BLaER1 treated with 17β-estradiol and CSF1 and Interleukin-3, amounts not matched to agents 10 nM and 100 nM (cell line): ENCODE data around the gene C14orf132.

Experiments
- H3K27ac ChIP-seq, 11 experiments: shearing (Covaris generic); formaldehyde crosslinking; 2 replicates each; pipeline ENCODE4 v1.8.1; 2022
- H3K27me3 ChIP-seq, 11 experiments: shearing (Covaris generic); formaldehyde crosslinking; 2 replicates each; pipeline ENCODE4 v1.8.1; 2022
- H3K36me3 ChIP-seq, 11 experiments: shearing (Covaris generic); formaldehyde crosslinking; 2 replicates each; pipeline ENCODE4 v1.8.1; 2022
- H3K4me1 ChIP-seq, 10 experiments: shearing (Covaris generic); formaldehyde crosslinking; 2 replicates each; pipeline ENCODE4 v1.8.1; 2022
- H3K4me2 ChIP-seq, 11 experiments: shearing (Covaris generic); formaldehyde crosslinking; 2 replicates each; pipeline ENCODE4 v1.8.1; 2022
- H3K4me3 ChIP-seq, 10 experiments: shearing (Covaris generic); formaldehyde crosslinking; 2 replicates each; pipeline ENCODE4 v1.8.1; 2022
- H3K9ac ChIP-seq, 11 experiments: shearing (Covaris generic); formaldehyde crosslinking; 2 replicates each; pipeline ENCODE4 v1.8.1; 2022
- H3K9me3 ChIP-seq, 11 experiments: shearing (Covaris generic); formaldehyde crosslinking; replicated peaks in 1 of 11; 2 replicates each; pipeline ENCODE4 v1.8.1; 2022
- H4K20me1 ChIP-seq, 11 experiments: shearing (Covaris generic); formaldehyde crosslinking; 2 replicates each; pipeline ENCODE4 v1.8.1; 2022
- Cebpa-rat ChIP-seq, 11 experiments: shearing (Covaris generic); IDR thresholded peaks; 2 replicates each; pipeline ENCODE4 v1.8.1; 2022

The C14orf132 gene

DNA sequence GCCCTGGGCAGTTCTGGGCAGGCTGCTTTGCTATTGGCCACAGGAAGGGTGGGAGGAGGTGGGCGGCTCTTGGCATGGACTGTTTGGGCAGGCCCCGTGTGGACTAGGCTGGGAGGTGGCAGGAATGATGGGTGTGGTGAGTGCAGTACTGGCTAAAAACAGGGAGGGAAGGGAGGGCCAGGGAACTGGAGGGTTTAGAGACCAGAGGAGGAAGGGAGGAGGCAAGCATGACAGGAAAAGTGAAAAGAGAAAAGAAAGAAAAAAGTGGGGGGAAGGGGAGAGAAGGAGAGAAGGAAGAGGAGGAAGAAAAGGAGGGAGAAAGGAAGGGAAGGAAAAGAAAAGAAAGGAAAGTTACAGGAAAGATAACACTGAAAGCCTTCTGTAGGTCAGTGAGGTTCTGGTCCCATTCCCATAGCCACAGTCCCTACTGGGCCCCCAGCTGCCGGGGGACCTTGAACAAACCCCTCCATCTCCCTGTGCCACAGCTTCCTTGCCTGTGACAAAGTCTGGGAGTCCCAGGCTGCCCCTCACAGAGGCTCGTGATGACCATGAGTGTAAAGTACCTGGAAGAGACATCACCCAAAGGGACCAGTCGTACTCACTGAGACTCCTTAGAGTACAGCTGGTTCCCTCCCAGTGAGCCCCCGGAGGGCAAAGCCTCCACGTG is 1.1 kb upstream of the C14orf132 start:
- peaks cover 0 to 12% (median 6%) of the 10 kb centered on the region in 11 experiments; a peak in 7 of 22 replicates for H3K27me3 ChIP-seq
- H3K4me2 ChIP-seq, result peak overlapping the region; percentile 79 to 97 (median 95)
- peak overlapping the region in 3 of 10 experiments; percentile 94 to 99 (median 95); a peak in 4 of 20 replicates for H3K4me3 ChIP-seq

DNA sequence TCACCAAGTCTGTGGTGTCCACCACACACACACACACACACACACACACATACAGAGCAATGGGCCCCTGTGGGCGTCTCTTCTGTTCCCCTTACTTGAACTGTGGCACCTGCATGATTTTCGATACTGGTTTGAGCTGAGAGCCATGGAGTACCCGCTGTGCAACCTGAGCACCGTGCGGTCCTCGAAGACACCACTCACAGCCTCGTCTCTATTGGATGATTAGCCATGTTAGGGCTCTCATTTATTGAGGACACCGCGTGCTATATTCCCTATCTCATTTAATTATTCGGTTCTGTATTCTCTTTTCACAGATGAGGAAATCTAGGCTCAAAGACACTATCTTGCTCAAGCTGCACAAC is 623 bp upstream of the C14orf132 start:
- H3K9ac ChIP-seq, result peak overlapping the region in 8 of 11 experiments; percentile 9 to 96 (median 77); a peak in 12 of 22 replicates

More for the DNA sequence above, 1.1 kb upstream of the C14orf132 start:
- H3K9me3 ChIP-seq, result no peaks in the 10 kb centered on the region; a peak in 1 of 22 replicates
- no peak overlapping the region for H3K27ac ChIP-seq
- peaks cover 0 to 12% (median 0%) of the 10 kb centered on the region in 11 experiments; a peak in 8 of 22 replicates for H4K20me1 ChIP-seq
- no peak for TF ChIP-seq Cebpa-rat (IDR thresholded peaks at IDR 0.05)
- peaks cover 0 to 8% (median 3%) of the 10 kb centered on the region in 11 experiments; a peak in 4 of 22 replicates for H3K36me3 ChIP-seq
- peaks cover 23 to 48% (median 34%) of the 10 kb centered on the region in 10 experiments for H3K4me1 ChIP-seq
- H3K9ac ChIP-seq, result no peak overlapping the region

DNA sequence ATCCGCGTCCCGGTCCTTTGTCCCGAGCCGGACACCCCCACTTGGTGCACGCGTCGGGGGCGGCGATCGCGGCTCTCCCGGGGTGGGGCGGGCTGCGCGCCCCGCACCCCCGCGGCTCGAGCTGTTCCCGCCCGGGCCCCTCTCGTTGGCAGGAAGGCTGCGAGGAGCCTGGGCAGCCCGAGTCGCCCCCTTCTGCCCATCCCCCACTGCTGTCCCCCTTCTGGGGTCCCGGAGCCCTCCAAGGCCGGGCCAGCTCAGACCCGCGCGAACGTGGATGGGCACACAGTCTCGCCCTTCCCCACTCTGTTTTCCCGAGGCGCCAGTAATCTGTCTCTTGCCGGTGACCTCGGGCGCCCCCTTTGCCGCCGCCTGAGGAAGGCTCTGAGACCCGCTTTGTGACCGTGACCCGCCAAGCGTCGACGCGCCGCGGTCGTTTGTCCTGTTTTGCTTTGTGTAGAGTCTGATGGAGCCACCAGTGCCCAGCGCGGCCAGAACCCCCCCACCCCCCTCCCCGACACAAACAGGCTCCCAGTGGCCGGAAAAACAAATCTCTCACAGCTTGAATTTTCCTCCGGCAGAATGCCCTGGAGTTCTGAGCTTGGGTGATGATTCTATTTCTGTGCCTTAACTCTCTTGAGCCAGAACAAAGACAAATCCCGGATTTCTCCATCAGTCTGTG is 610 bp downstream of the C14orf132 start:
- TF ChIP-seq Cebpa-rat (IDR thresholded peaks at IDR 0.05), result no peak
- H3K36me3 ChIP-seq, result peaks cover 0 to 23% (median 7%) of the 10 kb centered on the region in 11 experiments; a peak in 6 of 22 replicates
- H3K4me1 ChIP-seq, result peaks cover 23 to 48% (median 34%) of the 10 kb centered on the region in 10 experiments
- peaks cover 0 to 12% (median 6%) of the 10 kb centered on the region in 11 experiments; a peak in 7 of 22 replicates for H3K27me3 ChIP-seq
- H3K4me3 ChIP-seq, result peak overlapping the region; percentile 88 to 99 (median 94)
- peak overlapping the region; percentile 92 to 97 (median 95) for H3K4me2 ChIP-seq
- no peaks in the 10 kb centered on the region; a peak in 2 of 22 replicates for H3K9me3 ChIP-seq
- peaks cover 0 to 12% (median 4%) of the 10 kb centered on the region in 11 experiments; a peak in 8 of 22 replicates for H4K20me1 ChIP-seq
- H3K9ac ChIP-seq, result peak overlapping the region; percentile 86 to 96 (median 91)
- peak overlapping the region; percentile 41 to 88 (median 86); a peak in 21 of 22 replicates for H3K27ac ChIP-seq

More for the DNA sequence above, 623 bp upstream of the C14orf132 start:
- Histone ChIP-seq H3K4me2 (peak overlapping the region; percentile 79 to 97 (median 95)), H3K27ac (no peak overlapping the region), H3K4me1 (peaks cover 23 to 48% (median 34%) of the 10 kb centered on the region in 10 experiments), H3K9me3 (no peaks in the 10 kb centered on the region; a peak in 1 of 22 replicates), H3K4me3 (peak overlapping the region; percentile 88 to 99 (median 94)), H4K20me1 (peaks cover 0 to 12% (median 0%) of the 10 kb centered on the region in 11 experiments; a peak in 8 of 22 replicates), H3K27me3 (peaks cover 0 to 12% (median 6%) of the 10 kb centered on the region in 11 experiments; a peak in 7 of 22 replicates), H3K36me3 (peaks cover 0 to 10% (median 4%) of the 10 kb centered on the region in 11 experiments; a peak in 4 of 22 replicates)
- TF ChIP-seq Cebpa-rat (IDR thresholded peaks at IDR 0.05), result no peak

DNA sequence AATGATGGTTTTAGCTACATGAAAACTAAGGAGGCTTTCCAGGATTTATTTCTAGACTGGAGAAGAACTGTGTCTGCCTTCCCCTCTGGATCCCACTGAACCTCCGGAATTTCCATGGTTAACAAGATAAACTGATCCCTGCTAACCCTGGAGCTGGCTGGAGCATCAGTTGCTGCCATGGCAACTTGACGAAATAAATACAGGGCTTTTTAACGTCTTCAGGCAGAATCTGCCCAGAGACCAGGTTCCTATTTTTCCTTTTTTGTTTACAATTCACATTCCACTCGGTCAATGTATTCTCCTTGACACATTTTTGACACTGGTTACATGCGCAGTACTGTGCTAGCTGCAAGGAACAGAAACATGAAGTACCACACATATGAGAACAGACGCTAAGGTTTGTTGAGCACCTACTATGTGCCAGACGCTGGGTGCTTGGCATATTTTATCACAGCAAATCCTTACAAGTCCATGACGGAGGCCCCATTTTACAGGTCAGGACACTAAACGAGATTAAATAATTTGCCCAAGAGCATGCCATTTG is 1.7 kb downstream of the C14orf132 start:
- Histone ChIP-seq H3K36me3 (peaks cover 0 to 29% (median 11%) of the 10 kb centered on the region in 11 experiments; a peak in 6 of 22 replicates), H3K4me1 (peaks cover 23 to 54% (median 35%) of the 10 kb centered on the region in 10 experiments), H3K27ac (peak overlapping the region in 2 of 11 experiments; percentile 85 to 88; a peak in 3 of 22 replicates), H3K9me3 (peaks cover 0 to 5% (median 0%) of the 10 kb centered on the region in 11 experiments; a peak in 3 of 22 replicates), H3K4me3 (peak overlapping the region in 8 of 10 experiments; percentile 88 to 99 (median 94); a peak in 13 of 20 replicates), H3K27me3 (peaks cover 0 to 12% (median 6%) of the 10 kb centered on the region in 11 experiments; a peak in 7 of 22 replicates), H3K9ac (peak overlapping the region in 8 of 11 experiments; percentile 86 to 96 (median 92); a peak in 12 of 22 replicates), H4K20me1 (peaks cover 0 to 20% (median 9%) of the 10 kb centered on the region in 11 experiments; a peak in 9 of 22 replicates), H3K4me2 (peak overlapping the region; percentile 92 to 97 (median 95))
- TF ChIP-seq Cebpa-rat (IDR thresholded peaks at IDR 0.05), result no peak

DNA sequence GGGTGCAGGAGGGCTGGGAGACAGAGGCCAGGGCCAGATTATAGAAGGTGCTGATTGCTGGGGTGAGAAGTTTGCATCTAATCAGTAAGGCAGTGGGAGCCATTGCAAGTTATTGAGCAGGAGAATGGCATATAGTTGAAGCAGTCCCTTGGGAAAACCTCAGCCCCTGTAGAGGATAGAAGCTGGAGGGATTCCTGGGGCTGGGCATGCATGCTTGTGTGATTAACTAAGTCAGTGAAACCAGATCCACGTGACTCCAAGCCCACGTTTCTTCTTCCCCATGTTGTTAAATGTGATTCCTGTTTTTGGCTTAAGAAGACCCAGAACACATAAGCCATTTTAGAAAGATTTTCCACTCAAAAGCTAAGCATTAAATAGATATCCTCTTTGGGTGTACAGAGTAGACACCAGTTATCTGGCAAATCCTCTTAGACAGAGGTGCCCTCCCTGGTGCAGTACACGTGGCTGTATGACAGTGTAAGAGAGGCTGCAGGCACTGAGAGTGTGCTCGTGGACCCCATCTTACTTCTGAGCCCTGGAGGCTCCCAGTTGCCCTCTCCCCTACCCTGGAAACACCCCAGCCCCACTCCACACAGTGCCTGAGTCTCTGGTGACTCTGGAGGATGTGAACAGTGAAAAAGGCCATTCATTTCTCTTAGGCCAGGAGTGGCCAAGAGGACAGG is 3.2 kb downstream of the C14orf132 start:
- Histone ChIP-seq H3K9ac (no peak overlapping the region), H3K27me3 (peaks cover 0 to 12% (median 6%) of the 10 kb centered on the region in 11 experiments; a peak in 7 of 22 replicates), H3K4me3 (no peak overlapping the region), H3K27ac (no peak overlapping the region), H3K4me1 (peaks cover 23 to 58% (median 35%) of the 10 kb centered on the region in 10 experiments), H3K4me2 (peak overlapping the region in 3 of 11 experiments; percentile 95 to 97 (median 96); a peak in 2 of 22 replicates), H4K20me1 (peaks cover 0 to 32% (median 9%) of the 10 kb centered on the region in 11 experiments; a peak in 11 of 22 replicates), H3K36me3 (peaks cover 0 to 32% (median 11%) of the 10 kb centered on the region in 11 experiments; a peak in 7 of 22 replicates), H3K9me3 (peaks cover 0 to 5% (median 0%) of the 10 kb centered on the region in 11 experiments; a peak in 3 of 22 replicates)
- TF ChIP-seq Cebpa-rat (IDR thresholded peaks at IDR 0.05), result no peak

DNA sequence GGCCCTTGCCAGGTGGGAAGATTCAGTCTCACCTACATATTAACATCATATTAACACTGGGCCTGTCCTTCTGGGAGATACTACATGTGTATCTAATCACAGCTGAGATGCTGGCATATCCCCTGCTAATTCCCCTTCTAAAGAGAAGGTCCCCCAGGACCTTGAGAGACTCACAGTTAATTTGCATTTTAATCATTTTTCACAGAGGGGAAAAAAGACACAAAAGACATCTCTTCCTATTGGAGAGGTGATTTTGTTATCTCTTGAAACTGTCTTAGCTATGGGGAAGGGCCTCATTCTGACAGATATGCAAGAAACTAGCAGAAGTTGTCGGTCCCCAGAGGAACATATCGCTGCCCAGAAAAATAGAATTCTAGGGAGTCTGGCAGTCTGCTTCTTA is 7.5 kb downstream of the C14orf132 start:
- TF ChIP-seq Cebpa-rat (IDR thresholded peaks at IDR 0.05), result no peak
- H3K27me3 ChIP-seq, result no peaks in the 10 kb centered on the region
- no peak overlapping the region for H3K9ac ChIP-seq
- no peak overlapping the region for H3K27ac ChIP-seq
- peaks cover 0 to 46% (median 17%) of the 10 kb centered on the region in 11 experiments; a peak in 12 of 22 replicates for H3K36me3 ChIP-seq
- H3K4me1 ChIP-seq, result peaks cover 3 to 35% (median 11%) of the 10 kb centered on the region in 10 experiments; a peak in 14 of 20 replicates
- H3K4me3 ChIP-seq, result no peak overlapping the region
- peaks cover 0 to 5% (median 0%) of the 10 kb centered on the region in 11 experiments; a peak in 3 of 22 replicates for H3K9me3 ChIP-seq
- H4K20me1 ChIP-seq, result peaks cover 0 to 42% (median 18%) of the 10 kb centered on the region in 11 experiments; a peak in 12 of 22 replicates
- peak overlapping the region in 3 of 11 experiments; percentile 2 to 19 (median 8); a peak in 3 of 22 replicates for H3K4me2 ChIP-seq

DNA sequence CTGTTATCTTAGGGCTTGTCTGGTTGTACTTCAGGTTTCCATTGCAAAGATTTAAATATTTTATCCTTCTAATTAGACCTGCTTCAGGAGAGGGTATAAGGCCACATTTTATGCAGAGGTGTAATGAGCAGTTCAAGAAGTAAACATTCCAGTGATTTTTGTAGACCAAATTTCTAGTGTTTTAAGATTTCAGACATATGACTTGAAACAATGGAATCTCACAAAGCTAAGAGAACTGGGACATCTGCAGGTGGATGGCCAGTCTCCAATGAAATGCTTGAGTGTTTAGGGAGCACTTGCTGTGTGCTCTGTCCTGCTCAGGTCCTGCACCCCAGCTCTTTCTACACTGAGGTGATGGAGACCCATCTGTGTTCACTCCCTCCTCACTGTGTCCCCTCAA is 7.9 kb downstream of the C14orf132 start:
- no peak overlapping the region for H3K4me3 ChIP-seq
- H3K9me3 ChIP-seq, result peaks cover 0 to 5% (median 0%) of the 10 kb centered on the region in 11 experiments; a peak in 3 of 22 replicates
- H3K27ac ChIP-seq, result no peak overlapping the region
- H3K4me1 ChIP-seq, result peaks cover 0 to 35% (median 12%) of the 10 kb centered on the region in 10 experiments; a peak in 15 of 20 replicates
- H3K36me3 ChIP-seq, result peaks cover 0 to 51% (median 21%) of the 10 kb centered on the region in 11 experiments; a peak in 14 of 22 replicates
- no peak overlapping the region for H3K9ac ChIP-seq
- H3K27me3 ChIP-seq, result no peaks in the 10 kb centered on the region
- no peak overlapping the region for H3K4me2 ChIP-seq
- no peak for TF ChIP-seq Cebpa-rat (IDR thresholded peaks at IDR 0.05)
- peaks cover 0 to 47% (median 23%) of the 10 kb centered on the region in 11 experiments; a peak in 12 of 22 replicates for H4K20me1 ChIP-seq
